NCI-H526 treated with DMSO at 0.1 percent for 48 hours (cell line): ENCODE measurements around the gene KBTBD13.

Experiments
- DNase-seq: peaks from one replicate; lab custom pipeline; 2025; lab: John Stamatoyannopoulos, UW

The KBTBD13 gene

DNA sequence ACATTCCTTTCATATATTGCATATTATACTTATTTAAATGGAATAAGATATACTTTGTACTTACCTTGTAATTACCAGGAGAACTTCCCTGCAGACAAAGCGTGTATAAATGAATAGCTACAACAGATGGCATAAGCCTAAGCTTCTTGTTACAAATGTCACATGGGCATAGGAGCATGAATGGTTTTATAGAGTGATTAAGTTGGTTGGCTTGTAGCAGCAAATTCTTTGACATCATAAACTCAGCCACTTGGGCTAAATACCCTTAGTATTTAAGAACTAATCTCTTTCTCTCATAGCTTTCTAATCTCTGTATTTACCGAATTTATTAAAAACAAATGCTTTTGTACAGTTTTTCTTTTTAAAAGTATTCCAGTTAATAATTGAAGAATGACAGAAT lies 38.5 kb downstream of the KBTBD13 start, which contains the start of gene UBAP1L:
Gene UBAP1L (minus strand): TSS at position 115 of the 400 bp plus-strand sequence. CDS start 8,985 bp downstream, outside the sequence.
- no peak for DNase-seq

DNA sequence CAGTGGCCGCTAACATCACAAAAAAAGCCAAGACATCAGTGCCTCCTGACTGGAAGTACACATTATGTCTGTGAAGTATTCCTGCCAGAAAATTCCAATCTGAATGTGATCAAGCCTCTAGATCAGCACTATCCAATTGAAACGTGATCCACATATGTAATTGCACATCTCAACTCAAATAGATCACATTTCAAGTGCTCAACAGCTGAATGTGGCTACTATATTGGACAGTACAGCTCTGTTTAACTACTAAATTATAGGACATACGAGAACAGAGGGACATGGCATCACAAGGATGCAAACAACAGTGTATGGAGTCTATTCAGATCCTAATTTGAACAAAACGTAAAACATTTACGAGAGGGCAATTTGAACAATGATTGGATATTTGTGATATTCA lies 39.0 kb downstream of the KBTBD13 start:
- no peak for DNase-seq
